HepG2 (cell line): Measurements from ENCODE around the gene P2RX3. TPM values are rescaled to one million over a fixed set of nuclear protein-coding genes. Genes with fewer than 3 reads are reported as not detected.

Experiments used
- AGO2 ChIP-seq: fragments of 200-400 bp; formaldehyde crosslinking; optimal IDR thresholded peaks from 2 replicates; pipeline ENCODE3; 2017; ENCODE audit warnings: mild to moderate bottlenecking, low read depth, low read length, moderate library complexity
- CEBPG ChIP-seq: IDR thresholded peaks from 2 replicates; pipeline ENCODE4 v1.6.1; 2016
- CSRNP2 ChIP-seq: sonication (generic); formaldehyde crosslinking; conservative IDR thresholded peaks from 2 replicates; pipeline ENCODE4 v1.8.0; 2022; ENCODE audit warnings: low read depth, missing genetic modification reagents
- FOXO4 ChIP-seq: sonication (generic); formaldehyde crosslinking; conservative IDR thresholded peaks from 2 replicates; pipeline ENCODE4 v1.8.1; 2023; ENCODE audit warnings: missing genetic modification reagents
- GTF2F1 ChIP-seq: fragments of 150-350 bp; IDR thresholded peaks from 2 replicates; pipeline ENCODE4 v1.6.1; 2014; ENCODE audit warnings: low read length
- KDM2A ChIP-seq: sonication (generic); formaldehyde crosslinking; IDR thresholded peaks from 2 replicates; pipeline ENCODE4 v1.4.0; 2020; ENCODE audit warnings: low read depth, missing genetic modification reagents, borderline replicate concordance
- RERE ChIP-seq: IDR thresholded peaks from 2 replicates; pipeline ENCODE4 v1.6.1; 2016; ENCODE audit warnings: low read depth, missing genetic modification reagents, missing compliant biosample characterization
- RORA ChIP-seq: sonication (generic); formaldehyde crosslinking; IDR thresholded peaks from 2 replicates; pipeline ENCODE4 v1.5.0; 2020; ENCODE audit warnings: mild to moderate bottlenecking, missing genetic modification reagents, moderate library complexity
- RXRA ChIP-seq: sonication (generic); formaldehyde crosslinking; IDR thresholded peaks from 2 replicates; pipeline ENCODE4 v1.5.1; 2020; ENCODE audit warnings: missing genetic modification reagents
- SMC3 ChIP-seq: IDR thresholded peaks from 2 replicates; pipeline ENCODE4 v1.6.1; 2011; ENCODE audit warnings: low read length, improper control_type of control experiment
- ZNF124 ChIP-seq: sonication (generic); formaldehyde crosslinking; IDR thresholded peaks from 2 replicates; pipeline ENCODE4 v1.4.0; 2020; ENCODE audit warnings: missing genetic modification reagents
- ZNF234 ChIP-seq: sonication (generic); formaldehyde crosslinking; conservative IDR thresholded peaks from 2 replicates; pipeline ENCODE4 v1.5.1; 2020; ENCODE audit warnings: mild to moderate bottlenecking, missing genetic modification reagents
- ZNF260 ChIP-seq: sonication (generic); formaldehyde crosslinking; IDR thresholded peaks from 2 replicates; pipeline ENCODE4 v1.4.0; 2020; ENCODE audit warnings: missing genetic modification reagents, low read depth, mild to moderate bottlenecking, borderline replicate concordance
- ZNF629 ChIP-seq: sonication (generic); formaldehyde crosslinking; conservative IDR thresholded peaks from 2 replicates; pipeline ENCODE4 v1.5.0; 2020; ENCODE audit warnings: missing genetic modification reagents
- ZNF7 ChIP-seq: IDR thresholded peaks from 2 replicates; pipeline ENCODE4 v1.6.1; 2016; ENCODE audit warnings: missing biosample characterization, missing genetic modification reagents
- ZNF891 ChIP-seq: sonication (generic); formaldehyde crosslinking; IDR thresholded peaks from 2 replicates; pipeline ENCODE4 v1.5.0; 2020; ENCODE audit warnings: mild to moderate bottlenecking, missing genetic modification reagents
- polyA plus RNA-seq, 8 experiments: library from polyadenylated mRNA; depleted of rRNA in 3 of 8; stranded (reverse) in 7 of 8; unstranded in 1 of 8; fragments of >200 nt; fragmentation: Illumina TruSeq in 4 of 8; extraction: Trizol in 4 of 8; gene quantifications; 2 replicates each; pipeline versions ENCODE4 v1.2.1 to v1.2.3, GENCODE V29; 2011 to 2016; ENCODE audit warnings: low read depth in 4 of 8, missing spikeins in 1 of 8, mixed read lengths in 1 of 8; ENCODE audit not compliant: insufficient read depth in 1 of 8
- total RNA-seq, 5 experiments: library from RNA; depleted of rRNA; stranded (reverse); fragments of >200 nt; fragmentation: Illumina TruSeq; extraction: Trizol; gene quantifications; 2 replicates each; pipeline ENCODE4 v1.2.3, GENCODE V29; 2016; ENCODE audit warnings: low read depth in 1 of 5
- TF ChIP-seq, protein P1 (sequence below): sonication (generic); formaldehyde crosslinking; IDR thresholded peaks from 2 replicates; pipeline ENCODE4 v1.5.0; 2020; ENCODE audit warnings: missing genetic modification reagents
- TF ChIP-seq, protein P2 (sequence below): sonication (generic); formaldehyde crosslinking; IDR thresholded peaks from 2 replicates; pipeline ENCODE4 v1.4.0; 2020; ENCODE audit warnings: missing genetic modification reagents, mild to moderate bottlenecking, borderline replicate concordance

The P2RX3 gene
- total and polyA plus RNA-seq, 2 of the 13 experiments (the other 11 are each of a cell fraction or from before 2014, with no cell fraction given): 0.08 TPM; not detected in 1

DNA sequence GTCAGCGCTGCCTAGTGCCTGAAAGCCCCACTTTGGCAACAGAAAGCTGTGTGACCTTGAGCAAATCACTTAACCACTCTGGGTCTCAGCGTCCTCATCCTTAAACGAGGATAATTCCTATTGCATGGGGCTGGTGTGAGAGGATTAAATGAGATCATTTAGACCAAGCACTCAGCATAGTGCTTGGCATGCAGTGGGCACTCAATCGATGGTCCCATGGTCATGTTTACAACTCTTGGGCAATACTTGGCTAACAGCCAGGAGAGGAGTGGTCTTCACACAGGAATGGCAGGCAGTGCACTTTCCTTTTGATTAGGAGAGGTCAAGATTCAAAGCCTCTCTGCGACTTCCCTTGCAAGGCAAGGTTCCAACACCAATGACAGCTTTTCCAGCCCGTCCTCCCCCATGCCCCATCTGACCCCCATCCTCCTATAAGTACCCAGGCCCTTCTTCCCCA, 27.5 kb upstream of the P2RX3 start (continued):
- TF ChIP-seq, protein P1, sequence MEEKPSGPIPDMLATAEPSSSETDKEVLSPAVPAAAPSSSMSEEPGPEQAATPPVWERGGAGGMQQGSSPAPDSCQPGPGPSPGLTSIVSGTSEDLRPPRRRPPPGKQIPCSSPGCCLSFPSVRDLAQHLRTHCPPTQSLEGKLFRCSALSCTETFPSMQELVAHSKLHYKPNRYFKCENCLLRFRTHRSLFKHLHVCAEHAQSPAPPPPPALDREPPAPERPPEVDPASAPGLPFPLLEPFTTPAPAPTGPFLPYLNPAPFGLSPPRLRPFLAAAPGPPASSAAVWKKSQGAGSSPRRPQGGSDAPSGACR (CRISPR knock-in tag): peak; percentile 59; the same call in 1 of the 2 replicates
- TF ChIP-seq GTF2F1 (no peak), CSRNP2 (CRISPR knock-in tag) (no peak), RORA (CRISPR knock-in tag) (no peak), KDM2A (CRISPR knock-in tag) (no peak; the same call in 1 of the 2 replicates), SMC3 (no peak), RERE (no peak), RXRA (CRISPR knock-in tag) (no peak), FOXO4 (CRISPR knock-in tag) (0 out of 2 replicates have a peak, but pooled peaks have one; percentile 83), ZNF260 (no peak), ZNF234 (CRISPR knock-in tag) (no peak), ZNF891 (no peak), ZNF7 (CRISPR knock-in tag) (no peak), ZNF124 (CRISPR knock-in tag) (no peak), ZNF629 (CRISPR knock-in tag) (no peak; the same call in 1 of the 2 replicates), CEBPG (peak; percentile 96), AGO2 (no peak)
- TF ChIP-seq, protein P2, sequence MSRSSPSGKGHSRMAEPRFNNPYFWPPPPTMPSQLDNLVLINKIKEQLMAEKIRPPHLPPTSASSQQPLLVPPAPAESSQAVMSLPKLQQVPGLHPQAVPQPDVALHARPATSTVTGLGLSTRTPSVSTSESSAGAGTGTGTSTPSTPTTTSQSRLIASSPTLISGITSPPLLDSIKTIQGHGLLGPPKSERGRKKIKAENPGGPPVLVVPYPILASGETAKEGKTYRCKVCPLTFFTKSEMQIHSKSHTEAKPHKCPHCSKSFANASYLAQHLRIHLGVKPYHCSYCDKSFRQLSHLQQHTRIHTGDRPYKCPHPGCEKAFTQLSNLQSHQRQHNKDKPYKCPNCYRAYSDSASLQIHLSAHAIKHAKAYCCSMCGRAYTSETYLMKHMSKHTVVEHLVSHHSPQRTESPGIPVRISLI: no peak
